GM19468 (cell line): Measurements from ENCODE around the gene OR6C75.
"Not testable (repeated sequence)": the region's sequence is repeated elsewhere in the genome, so short reads cannot be mapped to it uniquely, and the experiment has no call there.

ENCODE experiments used
- ATAC-seq: cut with Tn5 transposase; IDR thresholded peaks from one replicate; pipeline ENCODE4 v1.9.1; 2021; ENCODE audit warnings: mild to moderate bottlenecking, moderate library complexity, moderate number of reproducible peaks; ENCODE audit not compliant: unreplicated experiment; ENCODE audit errors: extremely low read depth

OR6C75 gene

GRCh38 chr12:55362675-55363074 is at the start of gene OR6C75:
Gene OR6C75, plus strand, starts transcription at chr12:55362975. Its CDS starts 2,136 bp downstream, at chr12:55365111.
- ATAC-seq: no peak

DNA sequence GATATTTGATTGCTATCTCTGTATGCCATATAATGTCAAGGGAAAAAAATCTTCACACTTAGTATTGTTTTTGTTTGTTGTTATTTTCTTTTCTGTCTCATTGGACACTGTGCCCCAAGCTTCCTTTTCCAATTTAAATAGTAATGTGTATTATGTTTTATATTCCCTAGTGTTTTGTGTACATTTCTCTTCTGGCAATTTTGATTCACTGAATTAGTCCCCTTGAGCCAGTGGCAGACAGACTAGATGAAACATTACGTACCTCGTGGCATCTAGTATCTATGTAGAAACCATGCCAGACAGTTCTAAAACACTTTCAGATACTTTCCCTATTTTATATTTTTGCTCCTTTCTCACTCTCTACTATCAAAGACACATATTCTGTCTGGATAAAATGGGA is 48.7 kb upstream of the OR6C75 start, which contains the start of gene OR6C1:
OR6C1 (plus strand) TSS at position 301 of the 400 bp plus-strand sequence. CDS start 6,257 bp downstream, outside the sequence.
- no peak for ATAC-seq

DNA sequence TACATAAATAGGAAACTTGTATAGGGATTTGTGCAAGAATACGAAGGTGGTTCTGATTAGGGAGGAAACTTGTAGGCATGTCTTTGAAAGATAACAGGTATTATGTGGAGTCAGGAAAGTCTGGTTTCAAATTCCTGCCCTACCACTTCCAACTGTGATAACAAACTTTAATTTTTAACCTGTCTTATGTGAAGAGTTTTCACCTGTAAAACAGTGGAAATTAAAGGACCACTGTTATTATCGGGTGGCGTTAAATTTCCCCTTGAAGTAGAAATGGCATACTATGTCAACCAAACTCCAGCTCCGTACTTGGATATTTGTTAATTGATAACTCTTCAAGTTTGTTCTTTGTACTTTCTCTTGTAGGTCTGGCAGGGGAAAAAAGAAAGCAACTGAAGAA is 42.6 kb upstream of the OR6C75 start:
- no peak for ATAC-seq

- ATAC-seq: not testable (repeated sequence)
Observed at GRCh38 chr12:55325801-55326200, 37.0 kb upstream of the OR6C75 start.

DNA sequence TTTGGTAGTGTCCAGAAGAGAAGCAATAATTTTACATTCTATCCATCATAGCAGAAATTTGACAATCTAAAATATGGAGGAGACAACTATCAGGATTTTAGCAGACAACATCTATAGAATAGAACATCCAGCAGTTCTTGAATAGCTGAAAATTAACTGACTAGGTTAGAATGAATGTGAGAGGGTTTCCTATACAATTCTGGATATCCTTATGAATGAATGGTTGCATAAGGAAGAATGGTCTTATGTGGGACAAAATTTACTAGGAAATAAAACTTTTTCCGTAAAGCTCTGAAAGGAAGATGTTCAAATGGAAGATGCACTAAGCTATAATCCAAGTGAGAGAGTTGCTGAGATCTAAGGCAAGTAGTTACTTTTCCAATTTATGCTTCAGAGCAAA is 32.3 kb upstream of the OR6C75 start, which contains the start of gene OR6C3:
OR6C3 (plus strand) TSS at position 301 of the 400 bp plus-strand sequence. CDS start 955 bp downstream, outside the sequence.
- no peak for ATAC-seq

- ATAC-seq: no peak
Observed at GRCh38 chr12:55336002-55336401, 26.8 kb upstream of the OR6C75 start.

GRCh38 chr12:55355338-55355737 is 7.4 kb upstream of the OR6C75 start:
- not testable (repeated sequence) for ATAC-seq

DNA sequence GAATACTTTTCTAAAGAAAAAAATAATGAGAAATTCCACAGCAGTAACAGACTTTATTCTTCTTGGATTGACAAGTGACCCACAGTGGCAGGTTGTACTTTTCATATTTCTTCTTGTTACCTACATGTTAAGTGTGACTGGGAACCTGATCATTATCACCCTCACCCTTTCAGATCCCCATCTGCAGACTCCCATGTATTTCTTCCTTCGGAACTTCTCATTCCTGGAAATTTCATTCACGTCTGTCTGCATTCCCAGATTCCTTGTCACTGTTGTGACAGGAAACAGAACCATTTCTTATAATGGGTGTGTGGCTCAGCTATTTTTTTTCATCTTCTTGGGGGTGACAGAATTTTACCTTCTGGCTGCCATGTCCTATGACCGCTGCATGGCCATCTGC is 2.3 kb downstream of the OR6C75 start:
- ATAC-seq: no peak

GRCh38 chr12:55372521-55372920 is 9.7 kb downstream of the OR6C75 start:
- no peak for ATAC-seq

DNA sequence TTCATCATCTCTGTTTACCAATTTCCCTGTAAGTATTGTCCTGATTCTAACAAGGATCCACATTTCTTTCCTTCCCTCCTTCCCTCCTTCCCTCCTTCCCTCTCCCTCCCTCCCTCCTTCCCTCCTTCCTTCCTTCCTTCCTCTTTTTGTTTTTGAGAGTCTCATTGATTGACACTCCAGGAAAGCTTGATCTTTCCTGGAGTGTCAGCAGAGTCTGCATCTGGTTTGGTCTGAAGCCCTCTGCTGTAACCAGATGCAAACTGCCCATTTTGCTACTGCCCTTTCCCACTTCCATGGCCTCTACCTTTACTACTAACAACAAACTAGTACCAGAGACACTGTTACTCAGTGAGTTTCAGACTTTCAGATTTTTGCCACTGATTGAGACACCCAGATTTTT is 23.1 kb downstream of the OR6C75 start:
- no peak for ATAC-seq

DNA sequence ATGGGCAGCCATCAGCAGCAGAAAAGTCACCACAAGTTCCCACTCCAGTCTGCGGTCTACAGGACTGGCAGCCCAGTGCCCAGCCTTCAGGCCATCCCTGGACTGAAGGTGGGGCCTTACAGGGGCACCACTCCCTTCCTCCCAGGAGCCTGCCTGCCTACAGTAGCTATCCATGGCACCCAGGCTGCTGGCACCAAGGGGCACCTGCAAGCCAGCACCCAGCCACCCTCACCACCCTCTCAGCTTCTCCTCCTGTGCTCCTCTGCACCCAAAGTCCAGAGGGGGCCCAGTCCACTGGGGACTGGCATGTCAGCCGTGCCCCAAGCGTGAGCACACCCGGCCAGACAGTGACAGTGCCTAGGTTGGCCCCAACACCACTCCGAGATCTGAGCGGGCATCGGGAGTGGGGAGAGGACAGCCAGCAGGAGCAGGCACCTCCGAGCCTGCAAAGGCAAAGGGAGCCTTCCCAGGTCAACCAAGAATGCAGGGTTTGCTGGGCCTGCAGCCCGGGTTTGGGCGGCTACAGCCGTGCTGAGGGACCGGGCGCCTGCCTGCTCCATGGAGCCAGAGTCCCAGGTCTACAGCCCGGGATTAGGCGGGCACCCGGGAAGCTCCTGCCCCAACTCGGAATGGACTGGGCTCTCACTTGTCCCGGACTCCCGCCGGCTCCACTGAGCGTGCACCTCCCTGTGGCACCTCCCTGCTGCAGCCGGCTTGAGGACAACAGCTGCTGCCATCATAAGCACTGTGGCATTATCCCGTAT is 29.4 kb downstream of the OR6C75 start:
- no peak for ATAC-seq

- no peak for ATAC-seq
Observed at GRCh38 chr12:55396326-55396725, 33.6 kb downstream of the OR6C75 start.

- ATAC-seq: no peak
Observed at GRCh38 chr12:55400229-55400628, 37.5 kb downstream of the OR6C75 start, which contains the start of gene OR6C65. Gene OR6C65, plus strand, starts transcription at chr12:55400529. Its CDS starts 0 bp downstream, at chr12:55400529.

DNA sequence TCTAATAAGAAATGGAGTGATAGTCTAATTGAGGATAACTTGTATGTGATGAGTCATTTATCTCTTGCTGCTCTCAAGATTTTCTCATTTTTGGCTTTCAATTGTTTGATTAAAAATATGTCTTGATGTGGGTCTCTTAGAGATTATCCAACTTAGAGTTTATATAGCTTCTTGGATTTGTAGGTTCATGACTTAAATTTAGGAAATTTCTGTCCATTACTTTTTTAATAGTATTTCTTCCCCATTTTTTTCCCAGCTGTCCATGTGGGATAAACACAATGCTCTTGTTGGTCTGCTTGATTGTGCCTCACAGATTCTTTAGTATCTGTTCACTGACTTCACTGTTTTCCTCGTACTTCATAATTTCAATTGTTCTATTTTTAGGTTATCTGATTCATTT is 45.1 kb downstream of the OR6C75 start:
- ATAC-seq: no peak

DNA sequence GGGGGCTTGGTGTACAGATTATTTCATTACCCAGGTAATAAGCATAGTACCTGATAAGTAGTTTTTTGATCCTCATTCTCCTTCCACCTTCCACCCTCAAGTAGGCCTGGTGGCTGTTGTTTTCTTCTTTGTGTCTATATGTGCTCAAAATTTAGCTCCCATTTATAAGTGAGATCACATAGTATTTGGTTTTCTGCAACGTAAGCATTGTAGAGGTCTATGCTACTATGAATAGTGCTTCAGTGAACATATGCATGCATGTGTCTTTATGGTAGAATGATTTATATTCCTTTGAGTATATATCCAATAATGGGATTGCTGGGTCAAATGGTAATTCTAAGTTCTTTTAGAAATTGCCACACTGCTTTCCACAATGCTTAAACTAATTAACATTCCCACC is 46.4 kb downstream of the OR6C75 start:
- not testable (repeated sequence) for ATAC-seq

- ATAC-seq: not testable (repeated sequence)
Observed at GRCh38 chr12:55412138-55412537, 49.4 kb downstream of the OR6C75 start.

DNA sequence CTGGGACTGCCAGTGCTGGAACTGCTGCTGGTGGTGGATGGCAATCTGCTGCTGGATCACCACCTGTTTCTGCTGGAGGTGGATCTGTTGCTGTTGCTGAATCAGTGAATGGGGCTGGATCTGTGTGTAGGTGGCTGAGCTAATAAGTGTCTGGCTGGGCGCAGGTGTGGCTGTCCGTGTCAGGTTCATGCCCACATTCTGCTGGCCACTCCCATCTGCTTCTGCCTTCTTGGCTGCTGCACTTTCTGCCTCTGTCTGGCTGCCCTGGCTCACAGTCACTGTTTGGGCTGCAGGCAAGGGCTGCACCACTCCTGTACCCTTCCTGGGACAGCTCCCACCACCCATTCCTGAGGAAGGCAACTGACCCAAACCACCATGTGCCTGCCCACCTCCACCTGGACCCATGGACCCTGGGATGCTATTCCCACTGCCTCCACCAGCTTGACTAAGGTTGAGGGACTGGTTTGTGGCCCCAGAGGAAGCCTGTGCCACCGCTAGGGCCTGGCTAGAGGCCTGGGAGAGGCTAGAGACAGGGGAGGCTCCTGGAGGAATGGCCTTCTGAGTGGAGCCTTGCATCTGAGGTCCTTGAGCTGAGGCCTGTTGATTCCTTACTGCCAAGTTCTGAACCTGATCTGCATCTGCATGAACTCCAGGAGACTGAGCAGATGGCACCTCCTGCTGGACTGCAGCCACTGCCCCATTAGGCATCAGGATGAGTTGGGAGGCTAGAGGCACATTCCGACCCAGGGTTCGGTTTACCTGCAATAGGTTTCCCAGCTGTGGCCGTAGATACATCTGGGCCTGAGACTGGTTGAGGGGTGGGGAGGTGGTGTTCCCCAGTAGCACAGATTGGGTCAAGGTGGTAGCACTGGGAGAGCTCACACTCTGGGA is 51.0 kb downstream of the OR6C75 start:
- ATAC-seq: not testable (repeated sequence)

- ATAC-seq: not testable (repeated sequence)
Observed at GRCh38 chr12:55414396-55414823, 51.6 kb downstream of the OR6C75 start.

- not testable (repeated sequence) for ATAC-seq
Observed at GRCh38 chr12:55414889-55415288, 52.1 kb downstream of the OR6C75 start.

GRCh38 chr12:55416961-55417360 is 54.2 kb downstream of the OR6C75 start:
- ATAC-seq: no peak
